BJ (cell line): ENCODE results near the gene CDH16. TPM values are rescaled to one million over a fixed set of nuclear protein-coding genes. Genes with fewer than 3 reads are reported as not detected.
"Not testable (repeated sequence)": the region's sequence is repeated elsewhere in the genome, so short reads cannot be mapped to it uniquely, and the experiment has no call there.

Experiments used
- CTCF ChIA-PET: fragments of 350-600 bp; formaldehyde crosslinking; extraction: SDS; loops from one replicate; lab custom pipeline; 2021; ENCODE audit warnings: antibody characterized with exemption, inconsistent platforms; lab: Yijun Ruan, JAX
- POLR2A ChIA-PET: fragments of 300-600 bp; sonication (Branson Sonifier 250); formaldehyde crosslinking; extraction: SDS; loops from one replicate; lab custom pipeline; 2021; ENCODE audit warnings: antibody characterized with exemption; lab: Charles Lee
- DNase-seq: peaks from one replicate; pipeline ENCODE4 v3.0.0-alpha.2; 2011; ENCODE audit warnings: low read depth
- H3K27me3 ChIP-seq: 2 replicates; pipeline ENCODE4 v1.6.0; 2011; ENCODE audit warnings: low read length; ENCODE audit not compliant: control insufficient read depth, insufficient read depth
- H3K36me3 ChIP-seq: 2 replicates; pipeline ENCODE4 v1.5.1; 2011; ENCODE audit warnings: low read length; ENCODE audit not compliant: control insufficient read depth, insufficient read depth
- H3K4me3 ChIP-seq: 2 replicates; pipeline ENCODE4 v1.5.1; 2011; ENCODE audit warnings: low read depth, mild to moderate bottlenecking, control low read depth, low read length
- polyA plus RNA-seq: library from polyadenylated mRNA; depleted of rRNA; stranded (reverse); fragments of >200 nt; gene quantifications from 2 replicates; pipeline ENCODE4 v1.2.3, GENCODE V29; 2011
- TF ChIP-seq, protein P1 (sequence below): IDR thresholded peaks from 2 replicates; pipeline ENCODE4 v1.5.1; 2011; ENCODE audit warnings: low read depth, mild to moderate bottlenecking, control low read depth, inconsistent platforms, low read length, moderate library complexity; ENCODE audit not compliant: insufficient read depth

CDH16 gene
- polyA plus RNA-seq, 1 experiment: not detected

DNA sequence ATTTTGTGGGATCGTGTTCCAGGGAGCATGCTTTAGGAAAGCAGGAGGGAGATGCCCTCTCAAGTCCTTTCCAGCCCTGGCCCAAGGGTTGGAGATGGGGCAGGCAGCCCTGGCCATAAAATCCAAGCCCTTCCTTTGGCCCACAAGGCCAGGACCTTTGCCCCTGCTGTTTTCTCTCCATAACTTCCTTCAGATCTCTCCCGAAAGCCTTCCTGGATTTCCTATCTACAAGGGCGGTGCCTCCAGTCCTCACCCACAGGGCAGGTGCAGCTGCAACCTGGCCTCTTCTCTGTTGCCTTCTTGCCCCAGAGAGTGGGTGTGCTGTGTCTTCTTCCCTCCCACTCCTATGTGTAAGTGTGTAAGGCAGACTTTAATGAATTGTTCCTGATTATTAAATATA lies 46.8 kb downstream of the CDH16 start:
- CTCF ChIA-PET: interaction anchor here (0.6 to 1.8 kb wide), 12 partner anchors 9 to 649 kb away, joined by 3 to 16 read pairs (median 6); partner anchors contain the start of gene NAE1

DNA sequence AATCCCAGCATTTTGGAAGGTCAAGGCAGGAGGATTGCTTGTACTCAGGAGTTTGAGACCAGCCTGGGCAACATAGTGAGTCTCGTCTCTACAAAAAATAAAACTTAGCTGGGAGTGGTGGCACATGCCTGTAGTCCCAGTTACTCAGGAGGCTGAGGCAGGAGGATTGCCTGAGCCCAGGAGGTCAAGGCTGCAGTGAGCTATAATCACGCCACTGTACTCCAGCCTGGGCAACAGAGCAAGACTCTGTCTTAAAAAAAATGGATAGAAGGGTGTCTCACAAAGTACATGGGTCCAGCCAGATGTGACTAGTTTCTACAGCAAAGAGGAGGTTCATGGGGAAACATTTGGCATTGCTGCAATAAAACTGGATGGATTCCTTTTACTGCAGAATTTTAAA lies 47.3 kb downstream of the CDH16 start:
- H3K27me3 ChIP-seq, H3K36me3 ChIP-seq, H3K4me3 ChIP-seq, DNase-seq, POLR2A ChIA-PET: not testable (repeated sequence)
- CTCF ChIA-PET: interaction anchor here (0.6 to 1.5 kb wide), 3 partner anchors 18 to 465 kb away, joined by 3 to 5 read pairs (median 5); no protein-coding TSS in a partner anchor

More for the DNA sequence above, 46.8 kb downstream of the CDH16 start:
- Histone ChIP-seq H3K27me3 (no peaks in the 10 kb centered on the region), H3K4me3 (no peak overlapping the region), H3K36me3 (no peaks in the 10 kb centered on the region)
- TF ChIP-seq, protein P1, sequence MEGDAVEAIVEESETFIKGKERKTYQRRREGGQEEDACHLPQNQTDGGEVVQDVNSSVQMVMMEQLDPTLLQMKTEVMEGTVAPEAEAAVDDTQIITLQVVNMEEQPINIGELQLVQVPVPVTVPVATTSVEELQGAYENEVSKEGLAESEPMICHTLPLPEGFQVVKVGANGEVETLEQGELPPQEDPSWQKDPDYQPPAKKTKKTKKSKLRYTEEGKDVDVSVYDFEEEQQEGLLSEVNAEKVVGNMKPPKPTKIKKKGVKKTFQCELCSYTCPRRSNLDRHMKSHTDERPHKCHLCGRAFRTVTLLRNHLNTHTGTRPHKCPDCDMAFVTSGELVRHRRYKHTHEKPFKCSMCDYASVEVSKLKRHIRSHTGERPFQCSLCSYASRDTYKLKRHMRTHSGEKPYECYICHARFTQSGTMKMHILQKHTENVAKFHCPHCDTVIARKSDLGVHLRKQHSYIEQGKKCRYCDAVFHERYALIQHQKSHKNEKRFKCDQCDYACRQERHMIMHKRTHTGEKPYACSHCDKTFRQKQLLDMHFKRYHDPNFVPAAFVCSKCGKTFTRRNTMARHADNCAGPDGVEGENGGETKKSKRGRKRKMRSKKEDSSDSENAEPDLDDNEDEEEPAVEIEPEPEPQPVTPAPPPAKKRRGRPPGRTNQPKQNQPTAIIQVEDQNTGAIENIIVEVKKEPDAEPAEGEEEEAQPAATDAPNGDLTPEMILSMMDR: no peak
- POLR2A ChIA-PET: no interaction called here
- DNase-seq: no peak

GRCh38 chr16:66869424-66869823 lies 49.3 kb downstream of the CDH16 start:
- H3K4me3 ChIP-seq: no peak overlapping the region
- no peaks in the 10 kb centered on the region for H3K36me3 ChIP-seq
- H3K27me3 ChIP-seq: no peaks in the 10 kb centered on the region
- ChIA-PET POLR2A (no interaction called here), CTCF (interaction anchor here (0.6 to 5.6 kb wide), 13 partner anchors 10 to 464 kb away, joined by 3 to 50 read pairs (median 18); partner anchors contain the start of genes NAE1 and PDP2)
- DNase-seq: no peak
- TF ChIP-seq, protein P1: no peak

- Histone ChIP-seq H3K36me3 (no peaks in the 10 kb centered on the region), H3K4me3 (no peak overlapping the region), H3K27me3 (no peaks in the 10 kb centered on the region)
- ChIA-PET CTCF (interaction anchor here (2.9 kb wide), 1 partner anchor 9 kb away, joined by 15 read pairs; no protein-coding TSS in a partner anchor), POLR2A (no interaction called here)
- DNase-seq: no peak
- TF ChIP-seq, protein P1: no peak
Observed at GRCh38 chr16:66863707-66864106, 55.0 kb downstream of the CDH16 start.

DNA sequence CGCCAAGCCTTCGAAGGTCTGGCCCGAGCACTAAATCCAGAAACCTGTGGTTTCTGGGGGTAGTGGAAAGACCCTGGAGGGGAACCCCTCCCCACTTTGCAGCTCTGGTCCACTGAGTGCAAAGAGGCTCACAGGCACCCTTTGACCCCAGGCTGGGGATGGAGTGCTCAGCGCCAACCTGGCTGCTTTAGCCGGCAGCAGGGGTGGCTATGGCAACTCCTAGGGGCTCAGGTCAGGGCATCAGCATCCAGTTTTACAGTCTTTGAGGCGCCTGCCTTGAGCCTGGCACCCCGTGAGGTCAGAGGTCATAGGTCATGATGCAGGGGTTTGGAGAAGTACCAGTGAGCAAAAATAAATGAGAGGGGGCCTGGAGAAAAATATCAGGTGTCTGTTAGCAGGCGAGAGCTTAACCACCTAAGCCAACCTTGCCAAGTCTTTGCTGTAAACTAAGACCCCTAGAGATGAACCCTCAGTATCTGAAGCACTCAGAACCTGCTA lies 56.6 kb downstream of the CDH16 start:
- Histone ChIP-seq H3K27me3 (no peaks in the 10 kb centered on the region), H3K36me3 (no peaks in the 10 kb centered on the region), H3K4me3 (no peak overlapping the region)
- TF ChIP-seq, protein P1: no peak
- DNase-seq: no peak
- POLR2A ChIA-PET: interaction anchor here (0.5 kb wide), 1 partner anchor 161 kb away, joined by 3 read pairs; no protein-coding TSS in a partner anchor
- CTCF ChIA-PET: interaction anchor here (1.2 to 2.9 kb wide), 2 partner anchors 11 to 31 kb away, joined by 6 to 15 read pairs; partner anchors contain the start of gene NAE1
